SK-N-SH (cell line): ENCODE results near the gene ARHGAP15. TPM values are rescaled to one million over a fixed set of nuclear protein-coding genes. Genes with fewer than 3 reads are reported as not detected.
A peak's percentile ranks its signal among the peaks of the same experiment; 100 is the strongest.

Experiments used
- CTCF ChIA-PET: fragments of 300-600, 350-600 bp; formaldehyde crosslinking; extraction: SDS; loops from one replicate; lab custom pipeline; 2021; lab: Yijun Ruan, JAX
- POLR2A ChIA-PET: fragments of 350-600 bp; sonication (Branson Sonifier 250); formaldehyde crosslinking; extraction: SDS; loops from one replicate; lab custom pipeline; 2020; ENCODE audit warnings: antibody characterized with exemption, inconsistent platforms; lab: Yijun Ruan, JAX
- DNase-seq: peaks from one replicate; pipeline ENCODE4 v3.0.0; 2012
- H2AFZ ChIP-seq: fragments of 200-600 bp; sonication (generic); 2 replicates; pipeline ENCODE4 v1.8.1; 2016; ENCODE audit warnings: antibody characterized with exemption, mild to moderate bottlenecking, low read depth
- H3F3A ChIP-seq: fragments of 200-600 bp; sonication (generic); replicated peaks from 2 replicates; pipeline ENCODE3; 2016; ENCODE audit warnings: antibody characterized with exemption, mild to moderate bottlenecking; ENCODE audit not compliant: insufficient read depth
- H3K27ac ChIP-seq, 2 experiments: fragments of 200-500 bp in 1 of 2; fragments of 200-600 bp in 1 of 2; sonication (Bioruptor generic) in 1 of 2; sonication (generic), shearing (Covaris generic) in 1 of 2; 2 replicates each; pipeline versions ENCODE4 v1.5.1 to v1.6.1; 2014 to 2016; ENCODE audit warnings: low read depth in 2 of 2, inconsistent platforms in 1 of 2, low read length in 1 of 2, mild to moderate bottlenecking in 1 of 2, mixed read lengths in 1 of 2
- H3K27me3 ChIP-seq: fragments of 200-600 bp; sonication (generic), shearing (Covaris generic); 2 replicates; pipeline ENCODE4 v1.6.1; 2016; ENCODE audit warnings: mixed run types; ENCODE audit not compliant: insufficient read depth
- H3K36me3 ChIP-seq, 2 experiments: fragments of 200-500 bp in 1 of 2; fragments of 200-600 bp in 1 of 2; sonication (Bioruptor generic) in 1 of 2; sonication (generic) in 1 of 2; replicated peaks in 1 of 2; 2 replicates each; pipeline versions ENCODE3 to v1.5.1; 2014 to 2016; ENCODE audit warnings: low read length in 1 of 2, mild to moderate bottlenecking in 1 of 2; ENCODE audit not compliant: insufficient read depth in 2 of 2, control insufficient read depth in 1 of 2
- H3K4me1 ChIP-seq, 2 experiments: fragments of 200-500 bp in 1 of 2; fragments of 200-600 bp in 1 of 2; sonication (Bioruptor generic) in 1 of 2; sonication (generic), shearing (Covaris generic) in 1 of 2; 2 replicates each; pipeline versions ENCODE4 v1.5.1 to v1.6.1; 2014 to 2016; ENCODE audit warnings: low read depth in 1 of 2, low read length in 1 of 2, mixed run types in 1 of 2; ENCODE audit not compliant: insufficient read depth in 2 of 2, control insufficient read depth in 1 of 2
- H3K4me2 ChIP-seq: fragments of 200-600 bp; sonication (generic), shearing (Covaris generic); 2 replicates; pipeline ENCODE4 v1.6.1; 2017; ENCODE audit warnings: mixed run types
- H3K4me3 ChIP-seq, 2 experiments: fragments of 200-500 bp in 1 of 2; fragments of 200-600 bp in 1 of 2; sonication (Bioruptor generic) in 1 of 2; sonication (generic), shearing (Covaris generic) in 1 of 2; 2 replicates each; pipeline versions ENCODE4 v1.5.1 to v1.8.1; 2014 to 2016; ENCODE audit warnings: low read depth in 2 of 2, inconsistent platforms in 1 of 2, low read length in 1 of 2, mild to moderate bottlenecking in 1 of 2, mixed read lengths in 1 of 2, moderate library complexity in 1 of 2
- H3K79me2 ChIP-seq: fragments of 200-600 bp; sonication (generic); 2 replicates; pipeline ENCODE4 v1.8.1; 2017; ENCODE audit warnings: mild to moderate bottlenecking; ENCODE audit not compliant: insufficient read depth
- H3K9ac ChIP-seq: fragments of 200-600 bp; sonication (generic); 2 replicates; pipeline ENCODE4 v1.6.1; 2017; ENCODE audit warnings: mixed run types
- H3K9me2 ChIP-seq: fragments of 200-600 bp; sonication (generic); 2 replicates; pipeline ENCODE4 v1.6.1; 2017; ENCODE audit warnings: mixed run types
- H3K9me3 ChIP-seq: fragments of 200-600 bp; sonication (generic); 2 replicates; pipeline ENCODE4 v1.6.1; 2017; ENCODE audit warnings: mixed run types, mild to moderate bottlenecking, moderate library complexity
- H4K20me1 ChIP-seq: fragments of 200-600 bp; sonication (generic); 2 replicates; pipeline ENCODE4 v1.6.1; 2017; ENCODE audit warnings: mild to moderate bottlenecking, mixed run types; ENCODE audit not compliant: insufficient read depth
- CHD2 ChIP-seq: fragments of 150-350 bp; IDR thresholded peaks from 2 replicates; pipeline ENCODE4 v1.6.1; 2018; ENCODE audit warnings: low read length; ENCODE audit not compliant: partially characterized antibody
- CTCF ChIP-seq: fragments of 200-600 bp; sonication (generic); IDR thresholded peaks from 2 replicates; pipeline ENCODE4 v1.6.1; 2017; ENCODE audit warnings: antibody characterized with exemption, mild to moderate bottlenecking, moderate library complexity
- ELF1 ChIP-seq: IDR thresholded peaks from 2 replicates; pipeline ENCODE4 v1.4.0; 2012
- EP300 ChIP-seq, 2 experiments: IDR thresholded peaks; 2 replicates each; pipeline versions ENCODE4 v1.4.0 to v1.6.1; 2012; ENCODE audit warnings: borderline replicate concordance in 1 of 2, low read depth in 1 of 2, low read length in 1 of 2
- FOSL2 ChIP-seq: IDR thresholded peaks from 2 replicates; pipeline ENCODE4 v1.4.0; 2012; ENCODE audit warnings: low read depth, mild to moderate bottlenecking, moderate library complexity, borderline replicate concordance
- FOXJ3 ChIP-seq: sonication (generic); formaldehyde crosslinking; IDR thresholded peaks from 2 replicates; pipeline ENCODE4 v1.5.1; 2020; ENCODE audit warnings: mild to moderate bottlenecking, missing genetic modification reagents
- FOXM1 ChIP-seq: IDR thresholded peaks from 2 replicates; pipeline ENCODE4 v1.4.0; 2012; ENCODE audit warnings: low read depth, mild to moderate bottlenecking
- GABPA ChIP-seq: IDR thresholded peaks from 2 replicates; pipeline ENCODE4 v1.4.0; 2012; ENCODE audit warnings: low read depth, mild to moderate bottlenecking
- GATA2 ChIP-seq: sonication (generic); formaldehyde crosslinking; IDR thresholded peaks from 2 replicates; pipeline ENCODE4 v1.5.0; 2020; ENCODE audit warnings: mild to moderate bottlenecking, missing genetic modification reagents
- JUND ChIP-seq: IDR thresholded peaks from 2 replicates; pipeline ENCODE4 v1.4.0; 2012
- MAX ChIP-seq: IDR thresholded peaks from 2 replicates; pipeline ENCODE4 v1.4.0; 2012; ENCODE audit warnings: low read depth
- POLR2AphosphoS5 ChIP-seq: IDR thresholded peaks from 2 replicates; pipeline ENCODE4 v1.6.1; 2012; ENCODE audit warnings: low read depth, low read length
- RAD21 ChIP-seq: IDR thresholded peaks from 2 replicates; pipeline ENCODE4 v1.6.1; 2012; ENCODE audit warnings: mild to moderate bottlenecking, low read length
- RCOR1 ChIP-seq: fragments of 150-350 bp; IDR thresholded peaks from 2 replicates; pipeline ENCODE4 v1.6.1; 2017; ENCODE audit warnings: antibody characterized with exemption, low read length
- REST ChIP-seq: IDR thresholded peaks from 2 replicates; pipeline ENCODE4 v1.6.1; 2012; ENCODE audit warnings: mild to moderate bottlenecking, low read depth, low read length, moderate library complexity
- RFX5 ChIP-seq: IDR thresholded peaks from 2 replicates; pipeline ENCODE4 v1.6.1; 2012; ENCODE audit warnings: mild to moderate bottlenecking, improper control_type of control experiment, low read length
- RXRA ChIP-seq: IDR thresholded peaks from 2 replicates; pipeline ENCODE4 v1.4.0; 2012; ENCODE audit warnings: low read depth, mild to moderate bottlenecking, borderline replicate concordance
- SIN3A ChIP-seq: IDR thresholded peaks from 2 replicates; pipeline ENCODE4 v1.6.1; 2012; ENCODE audit warnings: low read depth, mild to moderate bottlenecking, low read length, moderate library complexity, borderline replicate concordance
- SMC3 ChIP-seq: IDR thresholded peaks from 2 replicates; pipeline ENCODE4 v1.6.1; 2012; ENCODE audit warnings: low read depth, low read length, improper control_type of control experiment
- TCF12 ChIP-seq: IDR thresholded peaks from 2 replicates; pipeline ENCODE4 v1.4.0; 2012
- USF2 ChIP-seq: fragments of 150-350 bp; IDR thresholded peaks from 2 replicates; pipeline ENCODE4 v1.6.1; 2017; ENCODE audit warnings: antibody characterized with exemption, low read length, low read depth, borderline replicate concordance
- WGBS: methylation state at CpG from one replicate; pipeline ENCODE4 v1.1.6; 2017; ENCODE audit warnings: low lambda C conversion rate; 5-methylcytosine and 5-hydroxymethylcytosine counted together
- polyA plus RNA-seq, 3 experiments: library from polyadenylated mRNA; depleted of rRNA; stranded (reverse); fragments of >200 nt; gene quantifications; 2 replicates each; pipeline ENCODE4 v1.2.3, GENCODE V29; 2012

ARHGAP15 gene
- polyA plus RNA-seq, 1 of the 3 experiments (the other 2 are of a cell fraction), result not detected

GRCh38 chr2:143732871-143733270 lies 603.7 kb downstream of the ARHGAP15 start (continued):
- TF ChIP-seq GABPA (no peak), JUND (no peak)
- TF ChIP-seq, all 33 proteins: peak for 0

GRCh38 chr2:143734507-143734906 lies 605.3 kb downstream of the ARHGAP15 start:
- Histone ChIP-seq H3K27me3 (no peaks in the 10 kb centered on the region), H3K4me3 (no peak overlapping the region), H3K9me2 (no peaks in the 10 kb centered on the region), H3K9ac (no peak overlapping the region), H3K79me2 (no peaks in the 10 kb centered on the region), H3K27ac (peak overlapping the region in 1 of 2 experiments; percentile 89; a peak in 2 of 4 replicates), H3K4me2 (no peak overlapping the region), H3K4me1 (peaks cover 0 to 13% of the 10 kb centered on the region in 2 experiments; a peak in 2 of 4 replicates), H3K36me3 (no peaks in the 10 kb centered on the region), H2AFZ (no peak overlapping the region), H3K9me3 (no peaks in the 10 kb centered on the region), H4K20me1 (no peaks in the 10 kb centered on the region), H3F3A (no peaks in the 10 kb centered on the region)
- 23% methylated on average over 2 of the region's 2 CpGs for WGBS
- TF ChIP-seq SIN3A (no peak), SMC3 (no peak), RAD21 (peak; percentile 22; the same call in 1 of the 2 replicates), EP300 (IDR thresholded peaks at IDR 0.05; ENCODE audit: borderline replicate concordance in 1 of 2, low read depth in 1 of 2, low read length in 1 of 2) (peak in 1 of 2 experiments; percentile 86; a peak in 2 of 4 replicates), RCOR1 (0 out of 2 replicates have a peak, but pooled peaks have one; percentile 33), TCF12 (peak; percentile 21; the same call in 1 of the 2 replicates), GATA2 (CRISPR knock-in tag) (peak; percentile 83), FOXJ3 (CRISPR knock-in tag) (0 out of 2 replicates have a peak, but pooled peaks have one; percentile 51), CHD2 (peak; percentile 25)
- CTCF ChIA-PET, result interaction anchor here (1.3 kb wide), 1 partner anchor 15 kb away, joined by 3 read pairs; no protein-coding TSS in a partner anchor
- peak; percentile 28 for DNase-seq
- POLR2A ChIA-PET, result no interaction called here

GRCh38 chr2:143736904-143737303 lies 607.7 kb downstream of the ARHGAP15 start:
- ChIA-PET CTCF (no interaction called here), POLR2A (no interaction called here)
- Histone ChIP-seq H4K20me1 (no peaks in the 10 kb centered on the region), H3K9me3 (no peaks in the 10 kb centered on the region), H2AFZ (no peak overlapping the region), H3K9ac (no peak overlapping the region), H3K4me2 (no peak overlapping the region), H3K9me2 (no peaks in the 10 kb centered on the region), H3K4me3 (no peak overlapping the region), H3K27ac (no peak overlapping the region), H3F3A (no peaks in the 10 kb centered on the region), H3K4me1 (peaks cover 0 to 13% of the 10 kb centered on the region in 2 experiments; a peak in 2 of 4 replicates), H3K27me3 (no peaks in the 10 kb centered on the region), H3K79me2 (no peaks in the 10 kb centered on the region), H3K36me3 (no peaks in the 10 kb centered on the region)
- WGBS, result 64% methylated on average over 3 of the region's 3 CpGs
- DNase-seq, result no peak
- TF ChIP-seq FOSL2 (no peak), CTCF (no peak), RAD21 (no peak), POLR2AphosphoS5 (no peak), RFX5 (no peak), FOXM1 (no peak), USF2 (no peak), RCOR1 (no peak), TCF12 (no peak), RXRA (no peak), MAX (no peak), SIN3A (no peak), REST (no peak), ELF1 (no peak)
